C4-2B (cell line): ENCODE results near the gene STIM1.

ENCODE experiments used
- CTCF ChIP-seq: fragments of 450-650 bp; conservative IDR thresholded peaks from 2 replicates; pipeline ENCODE4 v1.5.1; 2017; ENCODE audit warnings: mild to moderate bottlenecking
- ZFX ChIP-seq: fragments of 450-650 bp; IDR thresholded peaks from 2 replicates; pipeline ENCODE4 v1.6.1; 2017

DNA sequence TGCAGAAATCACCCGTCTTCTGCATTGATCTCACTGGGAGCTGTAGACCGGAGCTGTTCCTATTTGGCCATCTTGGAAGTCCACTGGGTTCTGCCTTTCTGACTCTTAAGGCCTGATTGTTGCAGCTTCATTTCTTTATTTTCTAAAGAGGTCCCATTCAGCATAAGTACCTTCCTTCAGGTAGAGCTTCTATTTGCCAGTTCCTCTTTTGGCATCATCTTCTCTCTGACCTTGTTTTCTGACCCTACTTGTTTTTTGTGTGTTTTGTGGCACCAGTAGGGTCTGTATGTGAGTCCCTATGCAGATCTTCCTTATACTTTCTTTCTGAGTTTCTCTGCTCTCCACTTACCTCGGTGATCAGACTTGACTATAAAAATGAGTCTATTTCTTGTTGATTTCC lies 161.7 kb downstream of the STIM1 start:
- TF ChIP-seq CTCF (no peak), ZFX (no peak)
